Endothelial cell (in vitro differentiated cells): ENCODE results near the gene BTBD3. TPM values are rescaled to one million over a fixed set of nuclear protein-coding genes. Genes with fewer than 3 reads are reported as not detected.

Experiments used
- DNase-seq: peaks from one replicate; pipeline ENCODE4 v3.0.0; 2021; ENCODE audit warnings: low spot score
- H3K27ac Mint-ChIP-seq: one replicate; pipeline ENCODE4 v1.8.0; 2021; ENCODE audit warnings: mixed read lengths, inconsistent platforms; ENCODE audit not compliant: unreplicated experiment
- H3K27me3 Mint-ChIP-seq: one replicate; pipeline ENCODE4 v1.8.0; 2021; ENCODE audit warnings: mild to moderate bottlenecking, moderate library complexity, mixed read lengths, inconsistent platforms; ENCODE audit not compliant: unreplicated experiment
- H3K36me3 Mint-ChIP-seq: one replicate; pipeline ENCODE4 v1.8.0; 2021; ENCODE audit warnings: mild to moderate bottlenecking, low read depth, mixed read lengths, inconsistent platforms; ENCODE audit not compliant: unreplicated experiment
- H3K4me1 Mint-ChIP-seq: one replicate; pipeline ENCODE4 v1.8.0; 2021; ENCODE audit warnings: mild to moderate bottlenecking, mixed read lengths, inconsistent platforms; ENCODE audit not compliant: unreplicated experiment
- H3K4me3 Mint-ChIP-seq: one replicate; pipeline ENCODE4 v1.8.0; 2021; ENCODE audit warnings: mild to moderate bottlenecking, mixed read lengths, inconsistent platforms; ENCODE audit not compliant: unreplicated experiment
- H3K9me3 Mint-ChIP-seq: one replicate; pipeline ENCODE4 v1.8.0; 2021; ENCODE audit warnings: mixed read lengths, inconsistent platforms; ENCODE audit not compliant: unreplicated experiment
- total RNA-seq: library from RNA; stranded (reverse); fragmentation: NEBNext Ultra II Directional; extraction: Animal tissue kit (Norgen Biotek cat#: 25700); gene quantifications from one replicate; pipeline ENCODE4 v1.2.1, GENCODE V29; 2021; ENCODE audit not compliant: unreplicated experiment
- TF ChIP-seq, protein P1 (sequence below): fragments of 200-600 bp; sonication (generic); IDR thresholded peaks from one replicate; pipeline ENCODE4 v1.5.0; 2021; ENCODE audit warnings: antibody characterized with exemption; ENCODE audit not compliant: unreplicated experiment

BTBD3 gene
- total RNA-seq, 1 donor from 2014 or later, result 56.0 TPM

DNA sequence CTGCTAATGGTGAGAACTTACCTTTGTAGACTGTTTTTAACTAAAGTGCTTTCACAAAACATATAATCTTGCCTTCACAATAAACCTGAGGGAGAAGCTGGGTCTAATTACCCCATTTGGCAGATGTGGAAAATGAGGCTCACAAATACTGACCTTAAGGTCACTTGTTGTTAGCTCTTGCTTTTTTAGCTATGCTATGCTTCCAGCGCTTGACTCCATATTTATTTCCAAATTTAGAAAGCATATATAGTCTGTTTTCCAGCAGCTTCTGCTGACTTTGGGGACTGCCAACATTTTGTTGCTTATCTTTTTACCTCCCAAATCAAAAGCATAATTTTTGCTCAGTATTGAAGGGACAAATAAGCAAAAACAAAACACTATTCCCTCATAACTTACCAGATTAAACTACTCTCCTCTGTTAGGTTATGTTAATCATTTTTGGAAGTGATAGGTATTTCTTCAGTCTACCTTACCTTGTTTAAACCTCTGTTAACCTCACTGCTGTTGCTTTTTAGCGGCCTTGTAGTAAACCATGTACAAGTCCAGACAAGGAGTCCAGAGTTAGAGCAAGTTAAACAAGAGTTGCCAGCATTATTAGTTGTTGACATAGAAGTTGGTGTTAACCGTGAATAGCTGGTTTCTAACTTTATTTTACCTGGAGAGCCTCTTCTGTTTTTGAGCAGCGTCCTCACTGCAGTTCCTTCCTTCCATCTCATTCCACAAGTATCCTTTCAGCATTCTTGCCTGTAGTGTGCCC is 4.9 kb upstream of the BTBD3 start:
- Mint-ChIP-seq H3K27me3 (no peaks in the 10 kb centered on the region), H3K4me1 (peaks cover 22% of the 10 kb centered on the region), H3K4me3 (no peak overlapping the region), H3K27ac (no peak overlapping the region), H3K36me3 (no peaks in the 10 kb centered on the region), H3K9me3 (no peaks in the 10 kb centered on the region)
- no peak for DNase-seq
- TF ChIP-seq, protein P1, sequence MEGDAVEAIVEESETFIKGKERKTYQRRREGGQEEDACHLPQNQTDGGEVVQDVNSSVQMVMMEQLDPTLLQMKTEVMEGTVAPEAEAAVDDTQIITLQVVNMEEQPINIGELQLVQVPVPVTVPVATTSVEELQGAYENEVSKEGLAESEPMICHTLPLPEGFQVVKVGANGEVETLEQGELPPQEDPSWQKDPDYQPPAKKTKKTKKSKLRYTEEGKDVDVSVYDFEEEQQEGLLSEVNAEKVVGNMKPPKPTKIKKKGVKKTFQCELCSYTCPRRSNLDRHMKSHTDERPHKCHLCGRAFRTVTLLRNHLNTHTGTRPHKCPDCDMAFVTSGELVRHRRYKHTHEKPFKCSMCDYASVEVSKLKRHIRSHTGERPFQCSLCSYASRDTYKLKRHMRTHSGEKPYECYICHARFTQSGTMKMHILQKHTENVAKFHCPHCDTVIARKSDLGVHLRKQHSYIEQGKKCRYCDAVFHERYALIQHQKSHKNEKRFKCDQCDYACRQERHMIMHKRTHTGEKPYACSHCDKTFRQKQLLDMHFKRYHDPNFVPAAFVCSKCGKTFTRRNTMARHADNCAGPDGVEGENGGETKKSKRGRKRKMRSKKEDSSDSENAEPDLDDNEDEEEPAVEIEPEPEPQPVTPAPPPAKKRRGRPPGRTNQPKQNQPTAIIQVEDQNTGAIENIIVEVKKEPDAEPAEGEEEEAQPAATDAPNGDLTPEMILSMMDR, result no peak

DNA sequence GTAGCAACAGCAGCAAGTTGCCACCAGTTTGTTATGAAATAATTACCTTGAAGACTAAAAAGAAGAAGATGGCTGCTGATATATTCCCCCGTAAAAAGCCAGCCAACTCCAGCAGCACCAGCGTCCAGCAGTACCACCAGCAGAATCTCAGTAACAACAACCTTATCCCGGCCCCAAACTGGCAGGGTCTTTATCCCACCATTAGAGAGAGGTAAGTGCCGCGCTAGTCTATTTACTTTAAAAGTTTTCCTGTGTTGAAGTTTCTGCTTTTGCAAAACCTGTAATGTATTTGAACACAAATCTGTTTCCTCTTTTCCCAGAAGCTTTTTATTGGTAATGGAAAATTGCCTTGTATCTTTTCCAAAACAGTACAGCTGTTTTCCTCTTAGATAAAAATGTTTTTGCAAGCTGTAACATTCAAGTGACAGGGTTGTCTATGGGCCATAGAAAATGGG is 725 bp downstream of the BTBD3 start:
- Mint-ChIP-seq H3K4me1 (peaks cover 27% of the 10 kb centered on the region), H3K27me3 (no peaks in the 10 kb centered on the region), H3K9me3 (no peaks in the 10 kb centered on the region), H3K27ac (no peak overlapping the region), H3K36me3 (peaks cover 4% of the 10 kb centered on the region), H3K4me3 (no peak overlapping the region)
- TF ChIP-seq, protein P1, result no peak
- DNase-seq, result no peak

- Mint-ChIP-seq H3K27ac (no peak overlapping the region), H3K36me3 (peaks cover 4% of the 10 kb centered on the region), H3K9me3 (no peaks in the 10 kb centered on the region), H3K4me3 (no peak overlapping the region), H3K4me1 (peaks cover 27% of the 10 kb centered on the region), H3K27me3 (no peaks in the 10 kb centered on the region)
- TF ChIP-seq, protein P1, result no peak
- DNase-seq, result no peak
Observed at GRCh38 chr20:11918981-11919380, 1.3 kb downstream of the BTBD3 start.

GRCh38 chr20:11919581-11919980 is 1.9 kb downstream of the BTBD3 start:
- Mint-ChIP-seq H3K4me3 (no peak overlapping the region), H3K27ac (no peak overlapping the region), H3K9me3 (no peaks in the 10 kb centered on the region), H3K4me1 (peaks cover 27% of the 10 kb centered on the region), H3K27me3 (no peaks in the 10 kb centered on the region), H3K36me3 (peaks cover 4% of the 10 kb centered on the region)
- TF ChIP-seq, protein P1, result no peak
- DNase-seq, result no peak

GRCh38 chr20:11920083-11920482 is 2.4 kb downstream of the BTBD3 start:
- Mint-ChIP-seq H3K9me3 (no peaks in the 10 kb centered on the region), H3K27me3 (no peaks in the 10 kb centered on the region), H3K36me3 (peaks cover 4% of the 10 kb centered on the region), H3K4me1 (peaks cover 26% of the 10 kb centered on the region), H3K4me3 (no peak overlapping the region), H3K27ac (no peak overlapping the region)
- TF ChIP-seq, protein P1, result no peak
- no peak for DNase-seq
